HG02623 (cell line): ENCODE data around the gene SHD.
"Not testable (repeated sequence)": the region's sequence is repeated elsewhere in the genome, so short reads cannot be mapped to it uniquely, and the experiment has no call there.

Source experiments
- ATAC-seq: cut with Tn5 transposase; IDR thresholded peaks from one replicate; pipeline ENCODE4 v1.9.1; 2021; ENCODE audit warnings: moderate library complexity; ENCODE audit not compliant: unreplicated experiment

The SHD gene

GRCh38 chr19:4326215-4326836 is 47.3 kb downstream of the SHD start:
- no peak for ATAC-seq

GRCh38 chr19:4326837-4327251 is 47.8 kb downstream of the SHD start:
- ATAC-seq = no peak

DNA sequence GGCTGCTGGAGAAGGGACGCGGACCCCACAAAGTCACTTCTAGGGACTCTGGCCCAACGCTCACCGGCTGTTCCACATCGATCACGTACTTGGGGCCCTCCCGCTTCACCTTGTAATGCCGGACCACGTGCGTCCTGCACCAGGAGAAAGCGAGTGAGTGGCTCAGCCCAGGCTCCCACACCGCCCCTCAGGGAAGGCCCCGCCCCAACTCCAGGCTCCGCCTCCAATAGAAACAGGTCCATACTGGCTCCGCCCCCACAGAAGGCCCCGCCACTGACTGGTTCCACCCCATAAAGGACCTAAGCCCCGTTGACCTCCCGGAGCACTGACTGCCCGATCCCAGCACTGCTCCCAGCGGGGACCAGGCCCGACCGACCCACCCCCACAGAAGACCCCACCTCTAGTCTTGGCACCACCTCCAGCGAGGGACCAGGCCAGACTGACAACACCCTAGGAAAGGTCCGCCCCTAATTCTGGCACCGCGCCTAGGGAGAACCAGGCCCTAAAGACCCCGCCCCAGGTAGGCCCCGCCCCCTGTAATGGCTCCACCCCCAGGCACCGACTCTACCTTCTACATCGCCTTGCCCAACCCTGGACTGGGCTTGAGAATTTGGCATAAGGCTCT is 48.3 kb downstream of the SHD start:
- no peak for ATAC-seq

GRCh38 chr19:4327877-4328242 is 48.8 kb downstream of the SHD start:
- peak; percentile 15 for ATAC-seq

- ATAC-seq = peak; percentile 73
Measured at GRCh38 chr19:4328243-4328990, 49.4 kb downstream of the SHD start.

- ATAC-seq = not testable (repeated sequence)
Measured at GRCh38 chr19:4328991-4329681, 50.1 kb downstream of the SHD start.

- no peak for ATAC-seq
Measured at GRCh38 chr19:4329858-4330257, 50.8 kb downstream of the SHD start.

DNA sequence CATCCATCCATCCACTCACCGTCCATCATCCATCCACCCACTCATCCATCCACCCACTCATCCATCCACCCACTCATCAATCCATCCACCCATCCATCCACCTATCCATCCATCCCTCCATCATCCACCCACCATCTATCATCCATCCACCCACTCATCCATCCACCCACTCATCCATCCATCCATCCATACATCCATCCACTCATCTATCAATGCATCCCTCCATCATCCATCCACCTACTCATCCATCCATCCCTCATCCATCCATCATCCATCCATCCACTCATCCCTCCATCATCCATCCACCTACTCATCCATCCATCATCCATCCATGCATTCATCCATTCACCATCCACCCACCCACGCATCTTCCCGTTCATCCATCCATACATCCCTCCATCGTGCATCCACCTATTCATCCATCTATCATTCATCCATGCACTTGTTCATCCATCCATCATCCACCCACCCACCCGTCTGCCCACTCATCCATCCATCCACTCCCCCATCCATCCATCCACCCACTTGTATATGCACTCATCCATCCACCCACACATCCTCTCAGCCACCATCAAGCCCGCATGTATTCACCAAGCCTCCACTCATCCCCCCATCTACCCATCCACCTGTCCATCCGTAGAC is 56.0 kb downstream of the SHD start:
- ATAC-seq = no peak

DNA sequence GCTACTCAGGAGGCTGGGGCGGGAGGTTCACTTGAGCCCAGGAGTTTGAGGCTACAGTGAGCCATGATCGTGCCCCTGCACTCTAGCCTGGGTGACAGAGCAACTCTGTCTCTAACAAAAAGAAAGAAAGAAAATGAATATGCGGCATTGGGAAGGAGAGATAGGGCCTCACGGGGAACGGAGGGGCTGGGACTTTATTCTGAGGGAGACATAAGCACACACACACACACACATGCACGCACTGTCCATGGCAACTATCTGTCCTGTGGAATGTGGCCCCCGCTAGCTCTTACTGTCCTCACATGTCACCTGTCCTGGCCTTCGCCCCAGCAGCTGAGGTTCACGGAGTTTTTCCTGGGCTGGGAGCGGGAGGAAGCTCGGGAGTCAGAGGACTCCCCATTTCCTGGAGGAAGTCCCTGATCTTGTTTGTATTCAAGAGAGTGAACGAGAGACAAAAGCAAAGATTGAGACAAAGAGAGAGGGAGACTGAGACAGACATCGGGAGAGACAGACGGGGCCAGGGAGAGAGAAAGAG is 58.9 kb downstream of the SHD start:
- no peak for ATAC-seq

GRCh38 chr19:4338441-4339355 is 59.6 kb downstream of the SHD start, which contains the start of gene STAP2:
Gene STAP2, minus strand, starts transcription at chr19:4338827. Its CDS starts 74 bp downstream, at chr19:4338753.
- no peak for ATAC-seq
